Effector memory CD4-positive, alpha-beta T cell (primary cell): ENCODE measurements around the gene PI4KA.

ENCODE experiments used
- DNase-seq, 3 donors: peaks; one replicate each; pipeline ENCODE4 v3.0.0-alpha.2; 2020
- H3K27ac ChIP-seq: 2 replicates; pipeline ENCODE4 v1.7.0; 2013; ENCODE audit warnings: mild to moderate bottlenecking, low read length, moderate library complexity; ENCODE audit not compliant: insufficient read depth, poor library complexity, severe bottlenecking
- H3K27me3 ChIP-seq: replicated peaks from 2 replicates; pipeline ENCODE4 v1.7.0; 2013; ENCODE audit warnings: mild to moderate bottlenecking, low read length; ENCODE audit not compliant: insufficient read depth, control insufficient read depth, poor library complexity, severe bottlenecking
- H3K36me3 ChIP-seq: 2 replicates; pipeline ENCODE4 v1.7.0; 2013; ENCODE audit warnings: mild to moderate bottlenecking, low read length, moderate library complexity; ENCODE audit not compliant: control insufficient read depth, insufficient read depth
- H3K4me1 ChIP-seq: 2 replicates; pipeline ENCODE4 v1.7.0; 2013; ENCODE audit warnings: low read length, mild to moderate bottlenecking; ENCODE audit not compliant: control insufficient read depth, insufficient read depth, poor library complexity, severe bottlenecking
- H3K4me3 ChIP-seq: 2 replicates; pipeline ENCODE4 v1.7.0; 2013; ENCODE audit warnings: low read length, low read depth, mild to moderate bottlenecking; ENCODE audit not compliant: insufficient read depth, poor library complexity, severe bottlenecking
- H3K9me3 ChIP-seq: 2 replicates; pipeline ENCODE4 v1.7.0; 2013; ENCODE audit warnings: mild to moderate bottlenecking, low read length, moderate library complexity; ENCODE audit not compliant: control insufficient read depth

PI4KA gene

DNA sequence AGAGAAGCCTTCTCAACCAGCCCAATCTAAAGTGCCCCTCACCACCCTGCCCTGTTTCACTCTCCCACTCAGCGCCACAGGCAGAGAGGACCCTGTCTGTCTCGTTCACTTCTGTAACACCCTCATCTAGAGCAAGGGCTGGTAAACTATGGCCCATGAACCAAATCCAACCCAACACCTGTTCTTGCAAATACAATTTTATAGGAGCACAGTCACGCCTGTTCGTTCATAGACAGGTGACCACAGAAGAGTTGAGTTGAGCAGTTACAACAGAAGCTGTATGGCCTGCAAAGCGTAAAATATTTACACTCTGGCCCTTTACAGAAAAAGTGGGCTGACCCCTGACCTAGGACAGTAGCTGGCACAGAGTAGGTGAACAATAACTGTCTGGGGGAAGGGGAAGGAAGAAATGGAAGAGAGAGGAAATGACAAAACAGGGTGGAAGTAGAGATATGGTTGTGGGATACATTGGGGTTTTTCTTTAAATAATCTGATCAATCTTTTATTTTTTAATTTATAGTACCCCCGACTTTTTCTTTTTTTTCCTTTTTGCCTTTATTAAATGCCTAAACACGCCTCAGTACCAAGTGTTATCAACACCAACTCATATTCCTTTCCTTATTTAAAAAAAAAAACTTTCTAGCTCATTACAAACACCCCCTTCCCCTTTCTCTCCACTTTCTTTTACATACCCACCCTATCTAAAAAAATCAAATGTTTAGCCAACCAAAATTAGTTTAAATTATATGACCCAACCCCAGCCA lies 63.8 kb downstream of the PI4KA start:
- Histone ChIP-seq H3K36me3 (peaks cover 61% of the 10 kb centered on the region), H3K4me3 (no peak overlapping the region), H3K4me1 (no peaks in the 10 kb centered on the region), H3K9me3 (no peaks in the 10 kb centered on the region), H3K27me3 (no peaks in the 10 kb centered on the region), H3K27ac (no peak overlapping the region)
- DNase-seq = no peak

DNA sequence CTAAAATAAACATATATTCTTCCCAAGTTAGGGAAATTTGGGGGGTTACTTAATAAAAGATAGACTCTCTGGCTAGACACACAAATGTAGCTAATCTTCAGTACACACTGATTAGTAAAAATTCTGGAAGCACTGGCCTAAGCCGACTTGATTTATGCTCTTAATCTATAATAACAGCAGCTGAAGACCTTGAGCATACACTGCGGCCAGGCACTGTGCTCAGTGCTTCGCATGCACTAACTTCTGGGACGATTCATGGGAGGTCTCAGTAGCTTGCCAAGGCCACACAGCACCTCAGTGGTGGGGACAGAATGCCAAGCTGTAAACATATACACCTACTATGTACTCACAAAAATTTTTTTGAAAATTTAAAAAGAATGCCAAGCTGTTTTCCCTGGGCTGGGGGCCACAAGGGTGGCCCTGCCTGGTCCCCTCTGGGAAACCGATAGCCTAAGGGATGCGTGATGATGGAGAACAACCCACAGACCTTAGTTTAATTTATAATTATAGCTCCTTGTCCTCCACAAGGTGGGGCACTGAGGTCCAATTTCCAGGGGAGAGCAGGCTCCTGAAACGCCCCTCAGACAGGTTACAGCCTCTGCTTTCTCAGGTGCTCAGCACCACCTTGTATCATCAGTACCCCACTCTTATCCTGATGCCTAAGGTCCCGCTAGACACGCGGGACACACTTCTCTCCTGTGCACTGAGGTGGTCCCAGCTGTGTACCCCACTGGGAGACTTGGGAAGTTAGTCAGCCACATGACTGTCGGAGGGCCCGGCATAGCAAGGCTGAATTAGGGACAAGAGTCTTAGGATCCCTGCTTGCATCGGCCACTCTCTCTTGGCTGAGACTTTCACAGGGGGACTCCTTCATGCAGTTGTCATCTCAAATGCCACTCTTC lies 64.6 kb downstream of the PI4KA start:
- Histone ChIP-seq H3K9me3 (no peaks in the 10 kb centered on the region), H3K36me3 (peaks cover 53% of the 10 kb centered on the region), H3K27ac (no peak overlapping the region), H3K4me1 (no peaks in the 10 kb centered on the region), H3K27me3 (no peaks in the 10 kb centered on the region), H3K4me3 (no peak overlapping the region)
- DNase-seq = no peak

DNA sequence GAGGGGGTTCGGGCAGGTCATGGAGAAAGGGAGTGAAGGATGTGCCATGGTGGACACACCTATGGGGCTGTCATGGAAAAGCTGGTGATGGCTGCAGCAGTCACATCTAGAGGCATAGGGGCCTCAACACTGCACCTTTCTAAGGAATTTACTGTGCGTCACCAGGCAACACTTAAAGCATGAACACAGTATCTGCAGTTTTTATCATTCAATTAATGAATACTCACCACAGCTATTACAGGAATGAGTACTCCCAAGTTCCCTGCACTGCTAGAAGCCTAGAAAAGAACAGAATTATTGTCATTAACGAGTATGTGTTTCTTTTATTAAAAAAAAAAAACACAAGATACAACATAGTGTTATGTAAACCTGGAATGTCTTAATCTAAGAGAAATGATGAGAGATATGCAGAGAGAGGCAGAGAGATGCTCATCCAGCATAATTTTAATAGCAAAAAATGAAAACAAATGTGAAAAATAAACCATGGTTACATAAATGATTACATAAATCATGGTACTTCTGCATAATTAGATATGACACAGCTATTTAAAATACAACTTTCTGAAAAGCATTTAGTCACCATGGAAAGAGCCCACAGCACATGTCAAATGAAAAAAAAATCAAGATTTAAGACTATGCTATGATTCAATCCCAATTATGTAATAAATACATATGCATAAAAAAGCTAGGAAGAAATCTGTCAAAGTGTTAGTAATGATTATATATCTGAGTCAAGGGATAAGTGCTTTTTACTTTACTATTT lies 65.5 kb downstream of the PI4KA start:
- Histone ChIP-seq H3K4me3 (no peak overlapping the region), H3K27me3 (no peaks in the 10 kb centered on the region), H3K4me1 (no peaks in the 10 kb centered on the region), H3K27ac (no peak overlapping the region), H3K9me3 (no peaks in the 10 kb centered on the region), H3K36me3 (peaks cover 55% of the 10 kb centered on the region)
- DNase-seq = no peak

DNA sequence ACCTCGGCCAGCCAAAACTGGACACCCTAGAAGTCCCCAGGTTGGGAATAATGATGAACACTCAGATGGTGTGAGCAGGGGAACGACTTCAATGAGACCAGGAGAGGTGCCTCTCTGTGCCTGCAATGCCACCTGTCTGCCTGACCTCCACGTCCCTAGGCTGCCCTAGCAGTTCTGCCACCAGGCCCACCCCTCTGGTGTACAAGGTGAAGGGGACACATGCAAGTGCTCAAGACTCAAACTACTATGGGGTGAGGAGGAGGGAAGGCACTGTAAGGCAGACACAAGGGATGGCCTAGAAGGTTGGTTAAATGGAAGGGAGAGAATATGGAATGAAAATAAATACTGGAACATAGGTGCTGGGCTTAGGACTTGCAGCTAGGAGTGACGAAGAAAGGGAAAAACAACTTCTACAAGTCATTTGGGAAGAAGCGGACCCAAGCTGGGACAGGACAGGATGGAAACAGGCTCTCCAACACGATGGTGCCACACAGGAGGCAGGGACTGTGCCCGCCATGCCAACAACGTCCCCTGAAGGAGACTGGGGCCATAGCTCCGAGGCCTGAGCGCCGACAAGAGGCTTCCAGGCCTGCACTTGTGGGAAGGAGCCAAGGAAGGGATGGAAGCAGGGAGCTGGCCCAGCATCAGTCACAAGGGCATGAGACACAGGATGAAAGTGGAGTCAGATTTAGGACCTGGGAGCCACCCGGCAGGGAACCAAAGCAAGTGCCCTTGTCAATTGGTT lies 66.2 kb downstream of the PI4KA start:
- no peak overlapping the region for H3K27ac ChIP-seq
- H3K27me3 ChIP-seq = no peaks in the 10 kb centered on the region
- no peaks in the 10 kb centered on the region for H3K4me1 ChIP-seq
- H3K4me3 ChIP-seq = no peak overlapping the region
- H3K36me3 ChIP-seq = peaks cover 57% of the 10 kb centered on the region
- no peak for DNase-seq
- H3K9me3 ChIP-seq = no peaks in the 10 kb centered on the region

DNA sequence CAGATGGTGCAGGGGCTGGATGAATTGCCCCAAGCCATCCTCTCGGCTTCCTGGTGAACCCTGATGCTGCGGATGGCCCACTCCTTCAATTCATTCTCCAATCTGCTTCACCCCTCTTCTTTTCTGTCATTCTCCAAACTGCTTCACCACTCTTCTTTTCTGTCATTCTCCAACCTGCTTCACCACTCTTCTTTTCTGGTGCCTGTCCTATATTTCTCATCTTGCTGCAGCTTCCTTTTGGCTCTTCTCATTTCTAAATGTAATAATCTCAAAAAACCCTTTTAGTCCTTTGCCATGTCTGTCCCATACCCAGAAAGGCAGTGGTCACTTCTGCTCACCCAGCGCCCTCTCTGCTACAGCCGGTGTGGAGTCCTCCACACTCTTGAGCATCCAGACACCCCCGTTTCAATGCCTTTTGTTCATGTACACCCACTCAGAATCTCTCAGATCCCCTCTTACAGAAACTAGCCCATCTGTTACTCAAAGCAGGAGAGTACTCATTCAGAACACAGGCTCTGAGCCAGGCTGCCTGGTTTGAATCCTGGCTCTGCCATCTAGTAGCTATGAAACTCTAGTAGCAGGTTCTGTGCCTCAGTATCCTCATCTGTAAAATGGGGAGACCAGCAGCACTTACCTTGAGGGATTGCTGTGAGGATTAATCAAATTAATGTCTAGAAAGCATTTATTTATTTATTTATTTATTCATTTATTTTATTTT lies 69.8 kb downstream of the PI4KA start:
- Histone ChIP-seq H3K9me3 (no peaks in the 10 kb centered on the region), H3K27ac (no peak overlapping the region), H3K4me1 (no peaks in the 10 kb centered on the region), H3K36me3 (peaks cover 48% of the 10 kb centered on the region), H3K4me3 (no peak overlapping the region), H3K27me3 (no peaks in the 10 kb centered on the region)
- DNase-seq = no peak

DNA sequence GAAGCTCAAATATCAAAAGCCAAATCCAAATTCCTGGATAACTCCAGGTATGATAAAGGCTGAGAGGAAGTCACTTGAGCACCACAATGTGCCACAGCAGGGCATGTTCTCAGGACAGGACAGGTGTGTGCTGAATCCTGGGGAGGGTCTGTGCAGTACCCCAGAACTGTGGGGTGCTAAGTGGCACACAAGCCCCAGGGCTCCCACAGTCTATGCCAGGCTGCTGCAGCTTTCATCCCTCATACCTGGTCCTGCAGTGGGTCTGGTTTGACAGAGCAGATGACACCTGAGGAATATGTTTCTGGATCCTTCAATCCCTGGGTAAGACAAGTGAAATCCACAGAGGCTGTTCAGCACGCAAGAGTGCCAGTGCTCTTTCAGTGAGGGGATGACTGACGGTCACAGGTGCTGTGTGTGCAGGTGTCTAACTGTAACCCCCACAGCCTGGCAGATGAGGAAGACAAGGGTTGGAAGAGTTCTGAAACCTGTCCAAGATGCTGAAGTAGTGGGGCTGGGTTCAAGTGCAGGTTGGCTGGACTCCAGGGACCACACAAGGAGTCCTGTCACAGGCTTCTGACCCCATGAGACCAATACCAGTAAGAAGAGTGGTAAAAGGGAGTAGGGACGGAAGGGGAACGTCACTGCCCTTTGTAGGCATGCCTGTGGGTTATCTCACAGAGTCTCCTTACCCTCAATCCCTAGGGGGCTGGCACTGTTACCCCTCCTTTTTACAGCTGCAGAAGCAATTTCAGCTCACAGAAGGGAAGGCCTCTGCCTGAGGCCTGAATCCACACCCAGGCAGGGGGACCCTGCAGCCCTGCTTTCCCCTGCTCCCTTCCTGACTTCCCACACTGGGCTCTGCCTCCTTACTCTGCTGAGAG lies 70.6 kb downstream of the PI4KA start:
- Histone ChIP-seq H3K27ac (no peak overlapping the region), H3K36me3 (peaks cover 44% of the 10 kb centered on the region), H3K9me3 (no peaks in the 10 kb centered on the region), H3K4me3 (no peak overlapping the region), H3K4me1 (no peaks in the 10 kb centered on the region), H3K27me3 (no peaks in the 10 kb centered on the region)
- DNase-seq = no peak

DNA sequence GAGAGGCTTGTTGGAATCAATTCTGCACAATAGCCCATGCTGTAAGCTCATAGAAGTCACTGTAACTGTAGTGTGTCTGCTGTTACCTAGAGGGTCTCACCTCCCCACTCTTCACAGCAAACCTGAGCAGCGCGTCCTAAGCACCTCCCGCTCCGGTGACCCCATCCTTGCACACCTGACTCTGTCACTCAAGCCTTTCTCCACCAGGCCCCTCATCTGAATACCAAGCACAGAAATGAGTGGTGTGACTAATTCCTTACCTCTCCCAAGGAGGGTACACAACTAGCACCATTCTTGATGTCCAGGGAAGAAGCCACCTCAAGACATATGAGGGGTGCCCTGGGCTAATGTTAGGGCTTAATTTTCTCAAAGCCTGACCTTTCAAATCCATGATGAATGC lies 71.4 kb downstream of the PI4KA start:
- no peak for DNase-seq
- Histone ChIP-seq H3K36me3 (peaks cover 37% of the 10 kb centered on the region), H3K27ac (no peak overlapping the region)

DNA sequence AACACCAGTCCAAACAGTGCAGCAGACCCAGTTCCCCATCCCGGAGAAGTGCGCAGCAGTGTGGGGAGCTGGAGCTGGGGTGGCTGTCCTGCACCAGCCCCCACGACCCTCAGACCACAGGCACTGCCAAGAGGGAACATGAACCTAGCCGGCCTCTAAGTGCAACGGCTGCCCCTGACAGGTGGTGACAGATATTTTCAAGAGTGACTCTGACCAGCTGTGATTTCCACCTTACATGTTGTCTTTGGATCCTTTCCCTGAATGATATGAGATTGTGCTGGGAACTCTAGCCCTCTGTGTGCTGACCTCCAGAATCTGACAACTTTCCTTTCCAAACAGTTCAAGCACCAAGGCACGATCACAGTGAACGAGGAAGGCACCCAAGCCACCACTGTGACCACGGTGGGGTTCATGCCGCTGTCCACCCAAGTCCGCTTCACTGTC lies 72.1 kb downstream of the PI4KA start:
- Histone ChIP-seq H3K36me3 (peaks cover 37% of the 10 kb centered on the region), H3K27ac (no peak overlapping the region), H3K27me3 (no peaks in the 10 kb centered on the region), H3K9me3 (no peaks in the 10 kb centered on the region), H3K4me1 (no peaks in the 10 kb centered on the region), H3K4me3 (no peak overlapping the region)
- no peak for DNase-seq

More for the DNA sequence above, 71.4 kb downstream of the PI4KA start:
- no peak overlapping the region for H3K4me3 ChIP-seq
- no peaks in the 10 kb centered on the region for H3K27me3 ChIP-seq
- no peaks in the 10 kb centered on the region for H3K9me3 ChIP-seq
- H3K4me1 ChIP-seq = no peaks in the 10 kb centered on the region
